ENCODE measurements around the gene DECR2. TPM values are rescaled to one million over a fixed set of nuclear protein-coding genes. Genes with fewer than 3 reads are reported as not detected.

DECR2 gene
- total and polyA plus RNA-seq, 2 of the 4 experiments (the other 2 are of a cell fraction): 3.9 to 26.7 TPM

GRCh38 chr16:360698-361336 is 40.9 kb upstream of the DECR2 start:
- Histone ChIP-seq H3K14ac (replicated peaks; ENCODE audit: low read depth, low read length) (no peak overlapping the region), H3K4me3 (ENCODE audit: insufficient read depth, low read depth, low read length) (no peak overlapping the region), H2BK5ac (ENCODE audit: low read depth, low read length, poor library complexity, severe bottlenecking) (no peak overlapping the region), H2AK5ac (ENCODE audit: low read depth, low read length) (no peak overlapping the region), H4K20me1 (ENCODE audit: insufficient read depth, low read length) (no peaks in the 10 kb centered on the region), H3K56ac (ENCODE audit: extremely low read depth, insufficient read depth, low read length) (no peak overlapping the region), H3K4me1 (ENCODE audit: control insufficient read depth, insufficient read depth, low read length) (no peaks in the 10 kb centered on the region), H3K18ac (ENCODE audit: low read depth, low read length) (no peak overlapping the region), H4K91ac (ENCODE audit: insufficient read depth, low read depth, low read length) (no peak overlapping the region), H3K9me3 (ENCODE audit: control insufficient read depth, insufficient read depth, low read length) (no peaks in the 10 kb centered on the region), H3K4ac (ENCODE audit: low read depth, low read length) (no peak overlapping the region), H3K36me3 (ENCODE audit: control insufficient read depth, insufficient read depth, low read length) (no peaks in the 10 kb centered on the region), H3K23ac (ENCODE audit: low read depth, low read length) (no peak overlapping the region), H4K8ac (ENCODE audit: low read depth in 2 of 2, low read length in 2 of 2) (no peak overlapping the region), H3K79me1 (ENCODE audit: low read depth in 1 of 2, low read length in 2 of 2) (no peaks in the 10 kb centered on the region), H4K5ac (ENCODE audit: low read depth, low read length) (no peak overlapping the region), H3K27ac (ENCODE audit: insufficient read depth, low read length) (no peak overlapping the region), H2BK20ac (ENCODE audit: low read depth, low read length) (no peak overlapping the region), H2BK15ac (ENCODE audit: low read depth, low read length) (no peak overlapping the region), H2AK9ac (replicated peaks; ENCODE audit: low read depth, low read length, poor library complexity) (no peak overlapping the region), H3K4me2 (ENCODE audit: low read depth, low read length) (no peak overlapping the region), H2AFZ (replicated peaks; ENCODE audit: low read length, poor library complexity) (no peak overlapping the region), H2BK120ac (ENCODE audit: low read depth, low read length) (no peak overlapping the region), H3K9me1 (ENCODE audit: insufficient read depth, low read length) (no peaks in the 10 kb centered on the region), H3K9ac (ENCODE audit: low read depth, low read length) (no peak overlapping the region), H3K27me3 (ENCODE audit: control insufficient read depth, insufficient read depth, low read length) (no peaks in the 10 kb centered on the region)
- dilution Hi-C loops (cut with HindIII; ENCODE audit: low sequenced_read_pairs, unreplicated experiment) (no loop called here), in situ Hi-C loops (cut with MboI; ENCODE audit: low sequenced_read_pairs) (no loop called here), intact Hi-C loops (cut with micrococcal nuclease) (no loop called here)
- POLR2A ChIA-PET (ENCODE audit: unreplicated experiment): no interaction called here
- DNase-seq (no peak), ATAC-seq (ENCODE audit: low read depth) (no peak)
- no TSS peak for BruUV-seq (replicated peaks)
- CTCF ChIA-PET: interaction anchor here (2.2 kb wide), 1 partner anchor 264 kb away, joined by 8 read pairs; no protein-coding TSS in a partner anchor
- TF ChIP-seq RCOR1 (IDR thresholded peaks at IDR 0.05; ENCODE audit: insufficient replicate concordance, low read length) (no peak), RFX5 (IDR thresholded peaks at IDR 0.05; ENCODE audit: low read depth, low read length) (no peak), CHD1 (IDR thresholded peaks at IDR 0.05; ENCODE audit: low read depth, low read length) (no peak), NFE2L2 (IDR thresholded peaks at IDR 0.05; ENCODE audit: low read depth, low read length) (no peak), CEBPB (IDR thresholded peaks at IDR 0.05; ENCODE audit: low read depth, low read length) (no peak), MXI1 (IDR thresholded peaks at IDR 0.05; ENCODE audit: borderline replicate concordance, low read depth, low read length) (no peak), RAD21 (IDR thresholded peaks at IDR 0.05; ENCODE audit: low read length) (no peak), SMC3 (IDR thresholded peaks at IDR 0.05; ENCODE audit: low read depth, low read length) (no peak), BHLHE40 (IDR thresholded peaks at IDR 0.05; ENCODE audit: low read depth, low read length) (no peak), MAFK (IDR thresholded peaks at IDR 0.05; ENCODE audit: low read depth, low read length) (no peak), USF2 (IDR thresholded peaks at IDR 0.05; ENCODE audit: low read depth, low read length) (no peak), CTCF (conservative IDR thresholded peaks at IDR 0.05; ENCODE audit: low read depth, low read length) (no peak), MAZ (IDR thresholded peaks at IDR 0.05; ENCODE audit: borderline replicate concordance, low read depth, low read length) (no peak), FOS (IDR thresholded peaks at IDR 0.05; ENCODE audit: low read depth, low read length) (no peak), POLR2A (IDR thresholded peaks at IDR 0.05; ENCODE audit: low read depth, low read length) (no peak)
- 84% methylated on average over 35 of the region's 47 CpGs; no CpG with 5 or more reads in 1 of the 2 experiments for WGBS, 2 experiments (ENCODE audit: extremely low coverage in 2 of 2, insufficient read length in 1 of 2)

All from IMR-90 (cell line).